Suppressor macrophage treated with lipopolysaccharide for 4 hours (primary cell): ENCODE data around the gene IQCF6.
"Not testable (repeated sequence)": the region's sequence is repeated elsewhere in the genome, so short reads cannot be mapped to it uniquely, and the experiment has no call there.

Source experiments
- DNase-seq: peaks from one replicate; pipeline ENCODE4 v3.0.0-alpha.2; 2020

IQCF6 gene

GRCh38 chr3:51779137-51779536 lies at the start of gene IQCF6:
Gene IQCF6, minus strand, starts transcription at chr3:51779237. Its CDS starts 13 bp downstream, at chr3:51779224.
- no peak for DNase-seq

GRCh38 chr3:51828297-51828696 lies 49.3 kb upstream of the IQCF6 start:
- DNase-seq: no peak

GRCh38 chr3:51819709-51820406 lies 40.8 kb upstream of the IQCF6 start:
- no peak for DNase-seq

GRCh38 chr3:51819151-51819550 lies 40.1 kb upstream of the IQCF6 start:
- DNase-seq: no peak

- DNase-seq: no peak
Measured at GRCh38 chr3:51817375-51817774, 38.3 kb upstream of the IQCF6 start.

- no peak for DNase-seq
Measured at GRCh38 chr3:51816723-51817122, 37.7 kb upstream of the IQCF6 start.

- no peak for DNase-seq
Measured at GRCh38 chr3:51815614-51816013, 36.6 kb upstream of the IQCF6 start.

- DNase-seq: no peak
Measured at GRCh38 chr3:51814034-51814433, 35.0 kb upstream of the IQCF6 start.

GRCh38 chr3:51813539-51813938 lies 34.5 kb upstream of the IQCF6 start:
- DNase-seq: no peak

- DNase-seq: no peak
Measured at GRCh38 chr3:51808934-51809333, 29.9 kb upstream of the IQCF6 start.

GRCh38 chr3:51802106-51802703 lies 23.2 kb upstream of the IQCF6 start:
- DNase-seq: no peak

- no peak for DNase-seq
Measured at GRCh38 chr3:51800750-51801125, 21.7 kb upstream of the IQCF6 start.

GRCh38 chr3:51799879-51800749 lies 21.1 kb upstream of the IQCF6 start:
- peak; percentile 63 for DNase-seq

- DNase-seq: no peak
Measured at GRCh38 chr3:51798411-51798963, 19.4 kb upstream of the IQCF6 start.

- DNase-seq: no peak
Measured at GRCh38 chr3:51796854-51797253, 17.8 kb upstream of the IQCF6 start.

- DNase-seq: no peak
Measured at GRCh38 chr3:51794206-51794605, 15.2 kb upstream of the IQCF6 start.

GRCh38 chr3:51792206-51792605 lies 13.2 kb upstream of the IQCF6 start:
- DNase-seq: no peak

GRCh38 chr3:51789437-51789836 lies 10.4 kb upstream of the IQCF6 start:
- DNase-seq: no peak

- DNase-seq: not testable (repeated sequence)
Measured at GRCh38 chr3:51787576-51787975, 8.5 kb upstream of the IQCF6 start.

- DNase-seq: no peak
Measured at GRCh38 chr3:51786267-51786666, 7.2 kb upstream of the IQCF6 start.

- no peak for DNase-seq
Measured at GRCh38 chr3:51778554-51778953, 483 bp downstream of the IQCF6 start.

- no peak for DNase-seq
Measured at GRCh38 chr3:51777985-51778384, 1.1 kb downstream of the IQCF6 start.

- DNase-seq: no peak
Measured at GRCh38 chr3:51773529-51774056, 5.4 kb downstream of the IQCF6 start.
